Activated CD4-positive, CD25-positive, alpha-beta regulatory T cell treated with anti-CD3 and anti-CD28 coated beads, Interleukin-2, amount 50 U/mL, for 16 hours (primary cell): Measurements from ENCODE around the gene PHKB.
"Not testable (repeated sequence)": the region's sequence is repeated elsewhere in the genome, so short reads cannot be mapped to it uniquely, and the experiment has no call there.

Experiments
- DNase-seq: peaks from one replicate; pipeline ENCODE4 v3.0.0-alpha.2; 2020; ENCODE audit warnings: low read depth, low spot score

Gene PHKB

DNA sequence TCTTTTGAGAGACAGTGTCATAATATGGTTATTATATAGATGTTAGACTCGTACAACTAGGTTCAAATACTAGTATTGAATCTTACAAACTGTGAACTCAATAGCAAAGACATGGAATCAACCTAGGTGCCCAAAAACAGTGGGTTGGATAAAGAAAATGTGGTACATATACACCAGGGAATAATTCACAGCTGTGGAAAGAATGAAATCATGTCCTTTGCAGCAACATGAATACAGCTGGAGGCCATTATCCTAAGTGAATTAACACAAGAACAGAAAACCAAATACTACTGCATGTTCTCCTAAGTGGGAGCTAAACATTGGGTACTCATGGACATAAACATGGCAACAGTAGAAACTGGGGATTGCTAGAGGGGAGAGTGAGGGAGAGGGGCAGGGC is 8.1 kb downstream of the PHKB start:
- no peak for DNase-seq

DNA sequence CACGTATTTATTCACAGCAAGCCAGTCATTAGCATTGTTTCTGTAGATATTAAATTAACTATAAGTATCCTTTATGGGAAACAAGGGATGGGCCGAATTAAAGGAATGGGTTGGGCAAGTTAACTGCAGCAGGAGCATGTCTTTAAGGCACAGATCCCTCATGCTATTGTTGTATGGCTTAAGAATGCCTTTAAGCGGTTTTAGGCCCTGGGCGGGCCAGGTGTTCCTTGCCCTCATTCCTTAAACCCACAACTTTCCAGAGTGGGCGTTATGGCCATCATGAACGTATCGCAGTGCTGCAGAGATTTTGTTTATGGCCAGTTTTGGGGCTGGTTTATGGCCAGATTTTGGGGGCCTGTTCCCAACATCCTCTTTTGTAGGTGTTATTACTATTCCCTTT is 9.1 kb downstream of the PHKB start:
- DNase-seq, result no peak

DNA sequence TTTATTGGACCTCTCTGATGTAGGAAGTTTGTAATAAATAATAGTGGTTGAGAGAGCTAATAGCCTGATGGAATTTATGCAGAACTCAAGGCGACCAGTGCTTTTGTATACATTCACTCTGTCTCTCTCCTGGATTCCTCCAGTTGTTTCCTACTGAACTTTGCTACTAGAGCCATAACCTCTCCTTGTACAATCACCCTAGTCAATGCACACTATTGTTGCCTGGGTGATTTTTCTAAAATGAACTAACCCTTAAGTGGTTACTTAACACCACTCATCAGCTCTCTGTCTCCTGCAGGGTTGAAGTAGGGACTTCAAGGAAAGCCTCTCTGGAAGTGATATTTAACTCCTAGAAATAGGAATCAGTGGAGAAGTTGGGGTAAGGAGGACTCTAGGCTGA is 9.7 kb downstream of the PHKB start:
- DNase-seq, result no peak

- not testable (repeated sequence) for DNase-seq
Observed at GRCh38 chr16:47473004-47473403, 11.9 kb downstream of the PHKB start.

GRCh38 chr16:47473792-47474191 is 12.7 kb downstream of the PHKB start:
- DNase-seq, result no peak

DNA sequence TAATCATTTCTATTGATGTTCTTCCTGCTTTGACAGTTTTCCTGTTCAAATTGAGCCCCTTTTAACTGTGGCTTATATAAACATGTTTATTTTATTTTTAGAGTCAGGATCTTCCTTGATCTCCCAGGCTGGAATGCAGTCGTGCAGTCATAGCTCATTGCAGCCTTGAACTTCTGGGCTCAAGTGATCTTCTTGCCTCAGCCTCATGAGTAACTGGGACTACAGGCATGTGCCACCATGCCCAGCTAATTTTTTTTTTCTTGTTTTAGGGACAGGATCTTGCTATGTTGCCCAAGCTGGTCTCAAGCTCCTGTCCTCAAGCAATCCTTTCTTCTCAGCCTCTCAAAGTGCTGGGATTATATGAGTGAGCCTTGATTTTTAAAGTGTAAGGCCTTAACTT is 14.7 kb downstream of the PHKB start:
- no peak for DNase-seq

GRCh38 chr16:47476654-47477345 is 15.7 kb downstream of the PHKB start:
- no peak for DNase-seq

DNA sequence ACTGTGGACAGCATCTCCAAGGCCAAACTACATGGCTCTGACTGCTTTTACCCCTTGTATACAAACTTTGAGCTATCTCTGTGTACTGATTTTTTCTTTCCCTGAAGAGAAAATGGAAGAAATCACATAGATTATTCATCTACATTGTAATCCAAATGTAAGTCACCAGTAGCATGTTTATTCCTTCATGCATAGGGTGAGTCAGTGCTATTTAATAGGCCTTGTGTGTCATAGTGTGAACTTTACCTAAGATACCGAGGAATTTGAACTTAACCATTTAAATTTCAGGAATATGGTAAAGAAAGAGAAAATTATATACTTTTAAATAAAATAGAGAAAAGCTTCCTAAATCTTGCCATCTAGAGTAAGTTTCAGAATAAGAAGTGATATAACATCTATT is 16.5 kb downstream of the PHKB start:
- no peak for DNase-seq

GRCh38 chr16:47480410-47480809 is 19.3 kb downstream of the PHKB start:
- no peak for DNase-seq

GRCh38 chr16:47481698-47482374 is 20.7 kb downstream of the PHKB start:
- DNase-seq, result no peak

- DNase-seq, result no peak
Observed at GRCh38 chr16:47483616-47484015, 22.5 kb downstream of the PHKB start.

DNA sequence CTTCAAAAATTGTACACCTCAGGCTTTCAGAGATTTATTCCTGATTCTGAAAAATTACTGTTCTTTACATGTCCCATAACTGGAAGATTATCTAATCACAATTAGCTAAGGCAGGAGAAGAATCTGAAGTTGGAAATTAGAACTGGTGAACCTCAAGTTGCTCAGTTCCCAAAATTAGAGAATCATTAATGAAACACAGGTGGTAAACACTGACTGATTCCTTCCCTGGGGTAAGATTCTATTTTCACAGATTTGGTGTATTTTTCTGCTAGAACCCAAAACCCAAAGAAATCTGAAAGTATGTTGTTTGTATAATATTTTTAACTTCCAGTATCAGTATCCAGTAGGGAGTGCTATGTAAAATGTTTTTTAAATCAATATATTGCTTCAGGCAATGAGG is 25.7 kb downstream of the PHKB start:
- no peak for DNase-seq

GRCh38 chr16:47488051-47488450 is 26.9 kb downstream of the PHKB start:
- no peak for DNase-seq

GRCh38 chr16:47490471-47490870 is 29.3 kb downstream of the PHKB start:
- DNase-seq, result no peak

DNA sequence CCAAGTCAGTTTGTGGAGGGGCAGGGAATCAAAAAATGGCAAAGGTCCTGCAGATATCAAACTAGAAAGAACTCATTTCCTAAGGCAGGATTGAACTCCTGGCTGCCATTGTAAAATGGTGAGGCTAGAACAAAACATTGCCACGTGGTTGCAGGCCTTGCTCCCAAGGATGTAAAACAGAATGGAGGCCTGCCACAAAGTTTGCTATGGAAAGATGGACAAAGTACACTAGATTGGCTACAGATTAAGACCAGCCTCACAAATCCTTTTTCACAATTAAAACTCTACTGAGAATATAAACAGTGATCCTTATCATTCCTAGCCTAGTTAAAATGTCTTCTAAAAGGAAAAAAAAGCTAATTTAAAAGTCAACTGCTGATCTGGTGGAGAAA is 30.9 kb downstream of the PHKB start:
- no peak for DNase-seq

DNA sequence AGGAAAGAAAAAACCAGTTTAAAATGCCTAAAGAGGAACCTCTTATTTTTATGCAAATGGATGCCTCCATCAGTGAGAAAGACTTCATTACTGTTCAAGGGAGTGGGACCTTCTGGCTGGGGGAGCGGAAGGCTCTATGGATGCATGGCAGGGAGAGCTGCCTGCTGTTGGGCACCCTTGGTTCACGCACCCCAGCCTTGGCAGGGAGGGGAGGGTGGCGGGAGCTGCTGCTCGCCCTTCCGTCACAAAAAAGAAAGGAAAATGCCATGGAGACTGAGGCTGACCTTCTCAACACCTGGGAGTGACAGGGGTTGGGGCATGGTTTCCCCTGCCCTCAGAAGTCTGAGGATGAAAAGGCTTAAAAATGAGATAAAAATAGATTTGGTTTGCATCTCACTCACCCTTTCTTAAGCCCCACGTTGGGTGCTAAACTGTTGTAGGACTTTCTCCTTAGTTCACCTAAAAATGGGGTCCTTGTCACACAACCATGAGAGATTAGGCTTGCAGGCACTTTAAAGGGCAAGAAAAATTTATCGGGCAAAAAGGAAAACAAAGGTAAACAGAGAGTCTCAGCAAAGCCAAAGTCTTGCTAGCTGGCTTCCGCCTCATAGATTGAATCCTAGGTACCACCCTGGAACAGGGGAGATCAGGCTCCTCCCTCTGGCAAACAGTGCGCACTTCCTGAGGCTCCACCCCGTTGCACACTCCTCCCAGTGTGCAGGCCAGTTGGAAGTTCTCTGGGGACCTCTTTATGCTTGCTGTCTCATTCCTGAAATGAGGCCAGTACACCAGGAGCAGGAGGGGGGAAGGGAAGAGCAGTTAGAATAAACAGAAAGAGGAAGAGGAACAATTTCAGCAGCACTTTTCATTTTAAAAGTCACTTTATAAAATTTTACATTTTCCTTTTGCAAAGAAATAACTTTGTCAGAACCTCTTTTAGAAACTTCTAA is 31.6 kb downstream of the PHKB start:
- DNase-seq, result no peak

DNA sequence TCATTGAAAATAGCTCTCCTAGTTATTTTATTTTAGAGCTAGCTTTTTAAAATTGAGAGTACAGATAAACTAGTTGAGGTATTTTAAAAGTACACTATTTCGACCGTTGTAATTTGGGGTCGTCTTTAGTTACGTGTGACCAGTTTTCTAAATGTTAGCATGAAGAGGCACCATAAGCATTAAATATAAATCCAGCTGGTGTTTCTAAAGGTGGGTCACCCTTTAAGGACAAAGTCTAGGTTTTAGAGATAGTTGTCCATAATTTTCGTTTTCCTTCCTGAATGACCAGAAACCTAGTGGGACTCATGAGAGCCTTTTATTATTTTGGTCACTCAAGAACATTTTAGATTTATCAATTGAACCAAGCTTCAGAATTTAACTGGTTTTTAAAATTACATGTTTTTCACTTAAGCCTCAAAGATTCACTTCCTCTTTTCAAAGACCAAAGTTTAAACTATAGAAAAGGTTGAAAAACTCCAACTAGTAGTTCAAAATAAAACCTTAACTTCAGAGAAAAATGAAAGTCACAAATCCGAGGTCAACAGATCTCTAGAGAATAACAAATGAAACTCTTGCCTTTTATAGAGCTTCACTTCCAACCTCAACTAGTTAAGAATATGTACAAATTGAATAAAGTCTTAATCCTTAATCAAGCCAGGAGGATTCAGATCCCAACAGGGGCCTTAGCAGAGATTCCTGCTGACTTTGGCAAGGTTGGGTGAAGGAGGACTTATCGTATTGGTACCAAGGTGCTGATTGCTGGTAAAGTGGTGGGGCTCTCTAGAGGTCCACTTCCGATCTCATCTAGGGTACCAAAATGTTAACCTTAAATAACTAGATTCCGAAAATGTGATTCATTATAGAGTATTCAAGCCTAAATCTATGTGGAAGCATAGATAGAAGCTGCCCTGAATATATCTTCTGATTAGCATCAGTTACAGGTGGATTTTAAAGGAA is 32.5 kb downstream of the PHKB start:
- no peak for DNase-seq

DNA sequence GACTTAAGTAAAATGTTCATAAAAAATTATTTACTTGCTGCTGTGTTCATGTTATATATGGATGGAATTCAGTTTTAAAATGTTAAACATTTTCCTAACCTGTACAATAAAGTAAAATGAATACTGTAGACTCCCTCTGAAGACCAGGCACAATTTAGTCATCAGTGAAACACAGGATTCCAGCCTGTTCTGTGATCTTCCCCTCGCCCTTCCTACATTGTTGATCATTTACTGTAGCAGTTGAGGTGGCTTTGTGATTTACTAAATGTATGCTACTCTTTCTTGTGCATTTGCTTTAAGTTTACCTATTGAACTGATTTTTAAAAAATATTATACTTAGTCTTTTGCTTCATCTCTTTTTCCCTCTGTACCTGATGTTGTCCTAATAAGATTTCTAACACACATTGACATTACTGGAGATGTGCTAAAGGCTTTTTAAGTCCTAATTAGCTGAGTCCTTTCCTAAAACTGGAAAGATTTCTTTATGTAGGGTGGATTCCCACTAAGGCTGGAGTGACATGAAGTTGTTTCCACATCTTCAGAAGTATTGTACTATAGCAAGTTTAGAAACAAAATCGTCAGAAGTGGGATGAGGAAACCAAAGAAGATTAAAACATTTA is 38.1 kb downstream of the PHKB start:
- no peak for DNase-seq

DNA sequence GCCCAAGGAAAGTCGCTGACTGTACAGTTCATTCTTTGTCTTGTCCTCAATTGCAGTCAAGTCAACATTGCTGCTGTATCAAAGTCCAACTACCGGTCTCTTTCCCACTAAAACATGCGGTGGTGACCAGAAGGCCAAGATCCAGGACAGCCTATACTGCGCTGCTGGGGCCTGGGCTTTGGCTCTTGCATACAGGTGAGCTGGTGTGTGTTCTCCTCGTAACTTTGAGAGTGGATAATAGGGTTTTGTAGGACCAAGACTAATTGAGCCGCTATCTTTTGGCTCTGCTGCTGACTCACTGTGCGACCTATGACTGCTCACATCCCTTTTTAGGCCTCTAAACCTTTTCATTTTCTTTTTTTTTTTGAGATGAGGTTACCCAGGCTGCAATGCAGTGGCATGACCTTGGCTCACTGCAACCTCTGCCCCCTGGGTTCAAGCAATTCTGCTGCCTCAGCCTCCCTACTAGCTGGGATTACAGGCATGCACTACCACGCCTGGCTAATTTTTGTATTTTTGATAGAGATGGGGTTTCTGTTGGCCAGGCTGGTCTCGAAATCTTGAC is 38.7 kb downstream of the PHKB start:
- DNase-seq, result no peak

DNA sequence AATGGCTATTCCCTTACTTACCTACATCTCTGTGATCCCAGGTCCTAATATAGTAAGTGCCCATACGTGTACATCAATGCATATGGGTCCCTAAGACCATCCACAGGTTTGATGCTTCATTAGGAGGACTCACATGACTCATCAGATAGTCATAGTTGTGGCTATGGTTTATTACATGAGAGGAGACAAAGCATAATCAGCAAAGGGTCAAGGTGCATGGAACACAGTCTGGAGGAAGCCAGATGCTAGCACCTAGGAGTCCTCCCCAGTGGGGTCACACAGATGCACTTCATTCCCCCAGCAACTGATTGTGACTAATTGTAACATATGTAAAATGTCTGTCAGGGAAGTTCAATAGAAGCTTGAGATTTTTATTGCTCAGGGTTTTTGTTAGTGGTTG is 42.8 kb downstream of the PHKB start:
- no peak for DNase-seq

DNA sequence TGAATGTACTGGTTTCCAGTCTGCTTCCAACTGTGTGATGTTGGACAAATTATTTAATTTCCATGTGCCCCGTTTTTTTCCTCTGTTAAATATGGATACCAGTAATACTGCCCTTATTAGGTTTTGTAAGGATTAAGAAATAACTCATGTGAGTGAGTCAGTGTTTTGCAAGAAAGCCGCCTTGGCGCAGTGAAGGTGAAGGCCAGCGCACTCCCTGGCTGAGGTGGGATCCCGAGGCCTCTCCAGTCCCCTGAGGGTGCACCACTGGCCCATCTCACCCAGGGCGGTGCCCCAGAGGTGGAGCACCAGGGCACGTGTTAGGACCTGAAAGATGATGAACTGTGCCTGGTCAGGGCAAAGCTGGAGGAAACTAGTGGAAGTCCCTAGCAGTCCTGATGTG is 43.5 kb downstream of the PHKB start:
- no peak for DNase-seq
